Mesodermal cell (in vitro differentiated cells): ENCODE measurements around the gene NPW.

Experiments
- H3K27ac ChIP-seq: 2 replicates; pipeline ENCODE4 v1.7.0; 2013; ENCODE audit warnings: mild to moderate bottlenecking, low read depth, low read length, moderate library complexity; ENCODE audit not compliant: severe bottlenecking
- H3K36me3 ChIP-seq: 2 replicates; pipeline ENCODE4 v1.7.1; 2013; ENCODE audit warnings: mild to moderate bottlenecking, low read length, moderate library complexity; ENCODE audit not compliant: control insufficient read depth, insufficient read depth
- H3K4me1 ChIP-seq: one replicate; pipeline ENCODE4 v1.7.1; 2013; ENCODE audit warnings: mild to moderate bottlenecking, low read length; ENCODE audit not compliant: insufficient read depth, control insufficient read depth, poor library complexity, severe bottlenecking
- H3K4me3 ChIP-seq: 2 replicates; pipeline ENCODE4 v1.7.0; 2013; ENCODE audit warnings: low read length, control low read depth, mild to moderate bottlenecking; ENCODE audit not compliant: insufficient read depth, poor library complexity, severe bottlenecking; ENCODE audit errors: extremely low read depth
- H3K9me3 ChIP-seq: 2 replicates; pipeline ENCODE4 v1.7.1; 2013; ENCODE audit warnings: mild to moderate bottlenecking, low read length, moderate library complexity; ENCODE audit not compliant: control insufficient read depth
- WGBS, 2 experiments: methylation state at CpG; one replicate each; pipeline ENCODE4 v1.1.5; 2013; ENCODE audit warnings: missing lambda C conversion rate in 2 of 2; ENCODE audit not compliant: insufficient coverage in 2 of 2; 5-methylcytosine and 5-hydroxymethylcytosine counted together

NPW gene

GRCh38 chr16:1978476-1979120 is 41.0 kb upstream of the NPW start:
- Histone ChIP-seq H3K4me3 (peak overlapping the region; percentile 8), H3K9me3 (no peaks in the 10 kb centered on the region), H3K36me3 (peaks cover 50% of the 10 kb centered on the region), H3K27ac (no peak overlapping the region), H3K4me1 (peaks cover 9% of the 10 kb centered on the region)
- WGBS, 2 experiments: 85 to 89% methylated on average over 37 of the region's 37 CpGs

GRCh38 chr16:1979271-1980029 is 40.1 kb upstream of the NPW start:
- no peak overlapping the region for H3K27ac ChIP-seq
- H3K4me1 ChIP-seq: peaks cover 6% of the 10 kb centered on the region
- 17 to 22% methylated on average over 54 to 56 of the region's 70 CpGs for WGBS, 2 experiments
- H3K4me3 ChIP-seq: peak overlapping the region; percentile 8
- peaks cover 45% of the 10 kb centered on the region for H3K36me3 ChIP-seq
- H3K9me3 ChIP-seq: no peaks in the 10 kb centered on the region

- Histone ChIP-seq H3K4me3 (no peak overlapping the region), H3K27ac (no peak overlapping the region)
- WGBS, 2 experiments: 21 to 29% methylated on average over 40 to 44 of the region's 53 CpGs
Observed at GRCh38 chr16:1980030-1980769, 39.4 kb upstream of the NPW start.

DNA sequence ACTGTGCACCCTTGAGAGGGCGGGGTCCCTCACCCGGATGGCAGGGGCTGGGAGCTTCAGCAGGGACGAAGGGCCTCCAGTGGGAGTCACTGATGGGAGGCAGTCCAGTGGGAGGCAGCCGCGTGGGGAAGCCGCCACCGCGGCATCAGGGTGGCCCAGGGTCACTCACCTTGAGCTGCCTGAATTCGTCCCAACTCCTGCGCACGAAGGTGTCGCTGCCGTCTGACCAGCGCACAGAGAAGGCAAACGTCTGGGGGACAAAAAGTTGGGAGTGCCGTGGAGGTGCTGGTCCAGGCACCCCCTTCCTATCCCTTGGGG is 38.9 kb upstream of the NPW start:
- peaks cover 39% of the 10 kb centered on the region for H3K36me3 ChIP-seq
- peaks cover 15% of the 10 kb centered on the region for H3K4me1 ChIP-seq
- H3K4me3 ChIP-seq: no peak overlapping the region
- H3K27ac ChIP-seq: no peak overlapping the region
- no peaks in the 10 kb centered on the region for H3K9me3 ChIP-seq
- 51 to 53% methylated on average over 16 of the region's 16 CpGs for WGBS, 2 experiments

More at GRCh38 chr16:1980030-1980769, 39.4 kb upstream of the NPW start:
- peaks cover 10% of the 10 kb centered on the region for H3K4me1 ChIP-seq
- H3K9me3 ChIP-seq: no peaks in the 10 kb centered on the region
- peaks cover 39% of the 10 kb centered on the region for H3K36me3 ChIP-seq

DNA sequence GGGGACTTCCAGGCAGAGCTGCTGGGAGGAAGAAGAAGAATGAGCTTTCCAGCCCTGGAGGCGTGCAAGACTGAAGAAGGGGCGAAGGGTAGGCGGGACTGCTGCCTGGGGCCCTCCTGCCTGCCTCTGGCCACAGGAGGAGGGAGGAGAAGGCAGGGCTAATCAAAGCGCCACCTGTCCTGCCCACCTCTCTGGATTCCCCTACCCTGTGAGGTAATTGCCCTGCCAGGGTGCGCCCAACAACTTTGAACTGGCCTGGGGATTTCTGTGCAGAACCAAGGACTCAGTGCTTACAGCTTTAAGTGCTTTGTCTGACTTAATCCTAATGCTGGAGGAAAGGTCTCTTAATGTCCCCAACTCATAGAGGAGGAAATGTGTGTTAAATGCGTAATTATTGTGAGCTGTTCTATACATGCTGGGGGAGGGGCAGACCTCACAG is 38.2 kb upstream of the NPW start, which contains the start of gene NOXO1:
NOXO1 (minus strand) TSS at position 72 of the 439 bp plus-strand sequence. CDS start 290 bp downstream, outside the sequence.
- 59 to 70% methylated on average over 5 of the region's 6 CpGs for WGBS, 2 experiments
- Histone ChIP-seq H3K4me1 (peaks cover 15% of the 10 kb centered on the region), H3K36me3 (peaks cover 39% of the 10 kb centered on the region), H3K27ac (no peak within 1 kb of the TSS), H3K9me3 (no peaks in the 10 kb centered on the region), H3K4me3 (no peak within 1 kb of the TSS)

- Histone ChIP-seq H3K4me3 (no peak overlapping the region), H3K27ac (no peak overlapping the region), H3K9me3 (no peaks in the 10 kb centered on the region), H3K4me1 (peaks cover 15% of the 10 kb centered on the region), H3K36me3 (peaks cover 39% of the 10 kb centered on the region)
- WGBS, 2 experiments: 54 to 72% methylated on average over 4 of the region's 5 CpGs
Observed at GRCh38 chr16:1982013-1982433, 37.6 kb upstream of the NPW start.

- Histone ChIP-seq H3K9me3 (no peaks in the 10 kb centered on the region), H3K4me3 (peak overlapping the region; percentile 84), H3K27ac (peak overlapping the region; percentile 96), H3K36me3 (peaks cover 31% of the 10 kb centered on the region), H3K4me1 (peaks cover 15% of the 10 kb centered on the region)
- 30 to 33% methylated on average over 19 of the region's 19 CpGs for WGBS, 2 experiments
Observed at GRCh38 chr16:1982991-1983543, 36.5 kb upstream of the NPW start.

- peak within 1 kb of the TSS; percentile 96 for H3K27ac ChIP-seq
- 0% methylated on average over 89 to 99 of the region's 109 CpGs for WGBS, 2 experiments
- H3K9me3 ChIP-seq: no peaks in the 10 kb centered on the region
- peak within 1 kb of the TSS; percentile 84 for H3K4me3 ChIP-seq
- peaks cover 25% of the 10 kb centered on the region for H3K36me3 ChIP-seq
- H3K4me1 ChIP-seq: peaks cover 15% of the 10 kb centered on the region
Observed at GRCh38 chr16:1983544-1984346, 35.8 kb upstream of the NPW start, which contains the start of gene GFER. TSS of gene GFER (plus strand) at chr16:1984193. CDS start at chr16:1984219, 26 bp downstream.

- H3K27ac ChIP-seq: peak overlapping the region; percentile 96
- no peaks in the 10 kb centered on the region for H3K9me3 ChIP-seq
- peak overlapping the region; percentile 84 for H3K4me3 ChIP-seq
- 9 to 12% methylated on average over 47 to 50 of the region's 58 CpGs for WGBS, 2 experiments
- H3K36me3 ChIP-seq: peaks cover 23% of the 10 kb centered on the region
- H3K4me1 ChIP-seq: peaks cover 12% of the 10 kb centered on the region
Observed at GRCh38 chr16:1984347-1985225, 35.0 kb upstream of the NPW start.
